ENCODE results near the gene LAG3.
"Not testable (repeated sequence)": the region's sequence is repeated elsewhere in the genome, so short reads cannot be mapped to it uniquely, and the experiment has no call there.

LAG3 gene

GRCh38 chr12:6743300-6743699, 29.0 kb upstream of the LAG3 start:
- not testable (repeated sequence) for H3K9ac ChIP-seq (ENCODE audit: low read length); H3K4me2 ChIP-seq (ENCODE audit: low read length, poor library complexity, severe bottlenecking); H3K14ac ChIP-seq (ENCODE audit: low read length in 2 of 2); H2AFZ ChIP-seq (ENCODE audit: low read depth, low read length); H3K27me3 ChIP-seq (ENCODE audit: control insufficient read depth in 1 of 2, insufficient read depth in 1 of 2, low read length in 2 of 2); H3K79me1 ChIP-seq (replicated peaks; ENCODE audit: low read length, poor library complexity, severe bottlenecking); H3K18ac ChIP-seq (ENCODE audit: low read depth in 1 of 2, low read length in 2 of 2); H2BK12ac ChIP-seq (ENCODE audit: low read length in 2 of 2); DNase-seq; H2AK5ac ChIP-seq (ENCODE audit: low read length, severe bottlenecking); H3K4ac ChIP-seq (ENCODE audit: low read depth in 1 of 2, low read length in 2 of 2); H3K9me3 ChIP-seq (ENCODE audit: control insufficient read depth, low read length); H3K4me1 ChIP-seq (ENCODE audit: control insufficient read depth, insufficient read depth, low read depth, low read length); H4K91ac ChIP-seq (ENCODE audit: low read length); H2BK15ac ChIP-seq (ENCODE audit: low read depth, poor library complexity, severe bottlenecking); H3K4me3 ChIP-seq (ENCODE audit: insufficient read depth in 1 of 2, low read depth in 1 of 2, low read length in 2 of 2); H2BK120ac ChIP-seq (ENCODE audit: low read depth, low read length); H4K8ac ChIP-seq (ENCODE audit: low read length); H3K23ac ChIP-seq (ENCODE audit: low read length in 2 of 2); H2BK5ac ChIP-seq (ENCODE audit: low read depth, low read length, poor library complexity, severe bottlenecking); H3K27ac ChIP-seq (ENCODE audit: low read length, poor library complexity, severe bottlenecking)
- peaks cover 33 to 34% of the 10 kb centered on the region in 2 experiments for H3K36me3 ChIP-seq (ENCODE audit: control insufficient read depth in 1 of 2, insufficient read depth in 2 of 2, low read depth in 1 of 2, low read length in 2 of 2)
- 77% methylated on average over 7 of the region's 7 CpGs for WGBS

- Histone ChIP-seq H3K4me1 (ENCODE audit: control insufficient read depth, insufficient read depth, low read depth, low read length) (no peaks in the 10 kb centered on the region), H3K27me3 (ENCODE audit: control insufficient read depth in 1 of 2, insufficient read depth in 1 of 2, low read length in 2 of 2) (no peaks in the 10 kb centered on the region), H2AK5ac (ENCODE audit: low read length, severe bottlenecking) (no peak overlapping the region), H2AFZ (ENCODE audit: low read depth, low read length) (no peak overlapping the region), H3K4me2 (ENCODE audit: low read length, poor library complexity, severe bottlenecking) (no peak overlapping the region), H3K9me3 (ENCODE audit: control insufficient read depth, low read length) (no peaks in the 10 kb centered on the region), H3K79me1 (replicated peaks; ENCODE audit: low read length, poor library complexity, severe bottlenecking) (peaks cover 24% of the 10 kb centered on the region), H2BK15ac (ENCODE audit: low read depth, poor library complexity, severe bottlenecking) (no peak overlapping the region), H3K4ac (ENCODE audit: low read depth in 1 of 2, low read length in 2 of 2) (no peak overlapping the region), H3K36me3 (ENCODE audit: control insufficient read depth in 1 of 2, insufficient read depth in 2 of 2, low read depth in 1 of 2, low read length in 2 of 2) (peaks cover 57 to 60% of the 10 kb centered on the region in 2 experiments), H3K23ac (ENCODE audit: low read length in 2 of 2) (no peak overlapping the region), H2BK12ac (ENCODE audit: low read length in 2 of 2) (no peak overlapping the region), H2BK120ac (ENCODE audit: low read depth, low read length) (no peak overlapping the region), H2BK5ac (ENCODE audit: low read depth, low read length, poor library complexity, severe bottlenecking) (no peak overlapping the region), H3K18ac (ENCODE audit: low read depth in 1 of 2, low read length in 2 of 2) (no peak overlapping the region), H4K8ac (ENCODE audit: low read length) (no peak overlapping the region), H4K91ac (ENCODE audit: low read length) (no peak overlapping the region), H3K4me3 (ENCODE audit: insufficient read depth in 1 of 2, low read depth in 1 of 2, low read length in 2 of 2) (no peak overlapping the region), H3K9ac (ENCODE audit: low read length) (peak overlapping the region; percentile 11), H3K14ac (ENCODE audit: low read length in 2 of 2) (no peak overlapping the region), H3K27ac (ENCODE audit: low read length, poor library complexity, severe bottlenecking) (no peak overlapping the region)
- no peak for DNase-seq
- WGBS, result 93% methylated on average over 12 of the region's 13 CpGs
These were observed 26.4 kb upstream of the LAG3 start for GRCh38 chr12:6745741-6746525.

GRCh38 chr12:6747216-6747615, 25.1 kb upstream of the LAG3 start:
- Histone ChIP-seq H2AFZ (ENCODE audit: low read depth, low read length) (no peak overlapping the region), H3K79me1 (replicated peaks; ENCODE audit: low read length, poor library complexity, severe bottlenecking) (peaks cover 24% of the 10 kb centered on the region), H3K4me3 (ENCODE audit: insufficient read depth in 1 of 2, low read depth in 1 of 2, low read length in 2 of 2) (no peak overlapping the region), H2BK15ac (ENCODE audit: low read depth, poor library complexity, severe bottlenecking) (no peak overlapping the region), H3K23ac (ENCODE audit: low read length in 2 of 2) (no peak overlapping the region), H2BK120ac (ENCODE audit: low read depth, low read length) (no peak overlapping the region), H3K4ac (ENCODE audit: low read depth in 1 of 2, low read length in 2 of 2) (no peak overlapping the region), H3K27me3 (ENCODE audit: control insufficient read depth in 1 of 2, insufficient read depth in 1 of 2, low read length in 2 of 2) (no peaks in the 10 kb centered on the region), H3K36me3 (ENCODE audit: control insufficient read depth in 1 of 2, insufficient read depth in 2 of 2, low read depth in 1 of 2, low read length in 2 of 2) (peaks cover 66 to 71% of the 10 kb centered on the region in 2 experiments), H2AK5ac (ENCODE audit: low read length, severe bottlenecking) (no peak overlapping the region), H3K18ac (ENCODE audit: low read depth in 1 of 2, low read length in 2 of 2) (no peak overlapping the region), H2BK12ac (ENCODE audit: low read length in 2 of 2) (no peak overlapping the region), H3K9ac (ENCODE audit: low read length) (peak overlapping the region; percentile 6), H4K91ac (ENCODE audit: low read length) (no peak overlapping the region), H3K14ac (ENCODE audit: low read length in 2 of 2) (no peak overlapping the region), H2BK5ac (ENCODE audit: low read depth, low read length, poor library complexity, severe bottlenecking) (no peak overlapping the region), H4K8ac (ENCODE audit: low read length) (no peak overlapping the region), H3K4me2 (ENCODE audit: low read length, poor library complexity, severe bottlenecking) (no peak overlapping the region), H3K27ac (ENCODE audit: low read length, poor library complexity, severe bottlenecking) (no peak overlapping the region), H3K9me3 (ENCODE audit: control insufficient read depth, low read length) (no peaks in the 10 kb centered on the region), H3K4me1 (ENCODE audit: control insufficient read depth, insufficient read depth, low read depth, low read length) (peaks cover 4% of the 10 kb centered on the region)
- WGBS, result 93% methylated on average over 4 of the region's 4 CpGs
- no peak for DNase-seq

GRCh38 chr12:6748761-6749160, 23.6 kb upstream of the LAG3 start:
- DNase-seq, result no peak
- no peak overlapping the region for H3K23ac ChIP-seq (ENCODE audit: low read length in 2 of 2)
- H2BK15ac ChIP-seq (ENCODE audit: low read depth, poor library complexity, severe bottlenecking), result no peak overlapping the region
- H3K36me3 ChIP-seq (ENCODE audit: control insufficient read depth in 1 of 2, insufficient read depth in 2 of 2, low read depth in 1 of 2, low read length in 2 of 2), result peaks cover 66 to 71% of the 10 kb centered on the region in 2 experiments
- no peak overlapping the region for H3K27ac ChIP-seq (ENCODE audit: low read length, poor library complexity, severe bottlenecking)
- peaks cover 4% of the 10 kb centered on the region for H3K4me1 ChIP-seq (ENCODE audit: control insufficient read depth, insufficient read depth, low read depth, low read length)
- no peak overlapping the region for H4K8ac ChIP-seq (ENCODE audit: low read length)
- no peak overlapping the region for H2BK120ac ChIP-seq (ENCODE audit: low read depth, low read length)
- peak overlapping the region; percentile 58 for H4K91ac ChIP-seq (ENCODE audit: low read length)
- H2AFZ ChIP-seq (ENCODE audit: low read depth, low read length), result no peak overlapping the region
- H3K4me2 ChIP-seq (ENCODE audit: low read length, poor library complexity, severe bottlenecking), result no peak overlapping the region
- WGBS, result 96% methylated on average over 27 of the region's 28 CpGs
- H3K27me3 ChIP-seq (ENCODE audit: control insufficient read depth in 1 of 2, insufficient read depth in 1 of 2, low read length in 2 of 2), result no peaks in the 10 kb centered on the region
- H3K9me3 ChIP-seq (ENCODE audit: control insufficient read depth, low read length), result no peaks in the 10 kb centered on the region
- no peak overlapping the region for H2BK5ac ChIP-seq (ENCODE audit: low read depth, low read length, poor library complexity, severe bottlenecking)
- H3K4ac ChIP-seq (ENCODE audit: low read depth in 1 of 2, low read length in 2 of 2), result no peak overlapping the region
- H3K9ac ChIP-seq (ENCODE audit: low read length), result no peak overlapping the region
- H2BK12ac ChIP-seq (ENCODE audit: low read length in 2 of 2), result no peak overlapping the region
- H3K18ac ChIP-seq (ENCODE audit: low read depth in 1 of 2, low read length in 2 of 2), result no peak overlapping the region
- H3K14ac ChIP-seq (ENCODE audit: low read length in 2 of 2), result no peak overlapping the region
- H3K4me3 ChIP-seq (ENCODE audit: insufficient read depth in 1 of 2, low read depth in 1 of 2, low read length in 2 of 2), result no peak overlapping the region
- H3K79me1 ChIP-seq (replicated peaks; ENCODE audit: low read length, poor library complexity, severe bottlenecking), result peaks cover 24% of the 10 kb centered on the region
- no peak overlapping the region for H2AK5ac ChIP-seq (ENCODE audit: low read length, severe bottlenecking)
